HUDEP-2 (cell line): ENCODE data around the gene DEFB108B.
"Not testable (repeated sequence)": the region's sequence is repeated elsewhere in the genome, so short reads cannot be mapped to it uniquely, and the experiment has no call there.

Experiments used
- DNase-seq, 76 experiments: peaks; one replicate each; lab custom pipeline; 2025; ENCODE audit not compliant: unreplicated experiment in 76 of 76; lab: John Stamatoyannopoulos, UW

DEFB108B gene

DNA sequence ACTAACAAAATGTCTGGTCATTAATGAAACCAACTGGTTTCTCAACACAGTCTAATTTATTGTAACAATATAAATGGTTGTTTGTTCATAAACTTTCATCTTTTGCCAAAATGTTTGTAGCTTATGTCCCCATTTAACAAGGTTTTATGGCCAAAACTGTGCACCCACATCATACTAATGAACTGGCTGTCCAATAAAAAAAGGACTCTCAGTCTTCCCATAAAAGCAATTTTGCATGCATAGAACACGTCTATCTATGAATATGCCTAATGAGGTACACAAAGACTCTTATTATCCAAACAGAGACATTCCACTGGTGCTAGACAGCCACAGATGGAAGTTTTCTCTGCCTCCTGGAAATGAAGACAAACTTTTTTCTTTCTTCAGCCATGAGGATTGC, at the start of gene DEFB108B:
Gene DEFB108B (plus strand): TSS at position 390 of the 400 bp plus-strand sequence. CDS start 0 bp downstream, at position 390.
- not testable (repeated sequence) for DNase-seq

- peak in 8 of 76 experiments; percentile 11 to 88 (median 35) for DNase-seq
These were observed 46.7 kb upstream of the DEFB108B start for GRCh38 chr11:71786114-71786847.

- peak in 68 of 76 experiments; percentile 87 to 99 (median 98) for DNase-seq
These were observed 46.2 kb upstream of the DEFB108B start for GRCh38 chr11:71786848-71787097.

DNA sequence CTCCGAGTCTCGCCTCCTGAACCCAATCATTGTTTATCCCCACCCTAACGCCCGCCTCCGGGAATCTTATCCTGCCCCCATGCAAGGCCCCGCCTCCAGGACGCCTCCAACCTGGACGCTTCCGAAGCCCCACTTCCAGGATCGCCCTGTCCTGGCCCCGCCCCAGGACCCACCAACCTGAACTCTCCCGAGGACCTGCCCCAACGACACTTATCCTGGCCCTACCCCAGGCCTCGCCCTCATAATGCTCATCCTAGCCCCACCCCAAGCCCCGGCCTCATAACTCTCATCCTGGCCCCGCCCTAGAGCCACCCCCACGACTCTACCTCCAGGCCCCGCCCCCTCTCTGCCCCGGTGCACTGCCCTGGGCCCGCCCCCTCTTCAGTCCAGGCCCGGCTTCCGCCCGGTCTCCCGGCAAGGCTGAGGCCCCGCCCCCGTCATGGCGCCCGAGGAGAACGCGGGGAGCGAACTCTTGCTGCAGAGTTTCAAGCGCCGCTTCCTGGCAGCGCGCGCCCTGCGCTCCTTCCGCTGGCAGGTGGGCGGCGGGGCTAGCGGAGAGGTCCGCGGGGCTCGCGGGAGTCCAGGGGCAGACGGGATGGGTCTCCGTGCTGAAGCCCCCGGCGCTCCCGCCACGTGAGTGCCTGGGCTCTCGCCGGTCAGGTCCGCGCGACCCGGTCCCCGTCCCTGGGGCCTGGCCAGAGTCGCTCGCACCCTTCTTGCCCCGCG, 45.7 kb upstream of the DEFB108B start:
- DNase-seq = peak; percentile 66 to 99 (median 96)

DNA sequence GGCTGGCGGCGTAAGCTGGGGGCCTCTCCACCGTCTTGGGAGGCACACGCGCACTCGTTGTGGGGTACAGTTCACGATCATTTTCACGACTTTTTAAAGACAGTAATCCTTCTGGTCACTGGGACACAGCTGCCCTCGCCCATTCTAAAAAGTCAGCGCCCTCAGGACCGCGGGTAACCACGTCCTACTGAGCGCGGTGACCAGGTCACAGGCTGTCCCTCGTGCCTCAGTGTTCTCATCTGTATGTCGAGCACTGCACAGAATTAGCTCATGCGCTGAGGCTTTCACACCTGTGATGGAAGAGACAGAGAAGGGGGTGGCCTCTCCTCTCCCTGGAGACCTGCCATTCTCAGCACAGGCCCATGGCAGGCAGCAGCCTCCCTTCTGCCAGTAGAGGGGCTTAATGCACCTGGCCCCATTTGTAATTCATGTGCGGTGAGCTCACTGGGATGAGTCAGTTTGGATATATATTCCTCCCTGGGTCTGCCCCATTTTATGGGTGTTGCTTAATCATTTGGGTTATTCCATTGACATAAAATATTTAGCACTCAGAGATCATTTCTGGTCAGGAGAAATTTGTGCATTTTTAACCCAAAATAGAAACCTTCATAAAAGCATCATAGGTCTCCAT, 45.1 kb upstream of the DEFB108B start:
- peak in 27 of 76 experiments; percentile 1 to 58 (median 23) for DNase-seq

DNA sequence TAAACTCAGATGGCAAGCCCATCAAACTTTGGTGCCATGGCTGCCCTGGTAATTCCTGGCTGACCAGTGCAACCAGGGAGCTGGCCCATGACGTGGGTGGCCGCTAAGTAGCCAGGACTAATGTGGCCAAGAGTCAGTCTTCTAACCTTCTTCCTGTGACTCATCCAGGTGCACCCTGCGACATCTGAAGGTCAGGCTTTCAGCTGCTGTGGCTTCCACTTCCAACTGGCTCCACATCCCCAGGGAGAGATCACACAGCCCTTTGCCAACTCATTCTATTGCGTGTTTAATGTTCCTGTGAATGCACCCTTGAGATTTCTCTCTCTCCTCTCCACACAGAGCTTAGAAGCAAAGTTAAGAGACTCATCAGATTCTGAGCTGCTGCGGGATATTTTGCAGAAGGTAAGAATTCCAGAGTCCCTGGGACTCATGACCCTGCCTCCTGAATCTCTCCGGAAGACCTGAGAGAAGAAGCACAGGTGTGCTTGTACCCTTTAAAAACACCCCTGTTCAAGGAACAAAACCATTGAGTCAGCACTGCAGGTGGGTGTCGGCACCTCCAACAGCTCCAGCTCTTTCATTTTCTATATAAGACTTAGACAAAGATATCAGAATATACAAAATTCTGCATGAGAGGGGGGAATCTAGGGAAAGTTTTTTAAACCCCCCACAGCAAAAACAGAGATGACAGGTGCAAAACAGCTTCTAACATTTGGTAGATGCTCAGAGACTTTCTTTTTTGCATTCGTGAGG, 43.4 kb upstream of the DEFB108B start:
- DNase-seq = not testable (repeated sequence)

GRCh38 chr11:71791111-71791510, 41.9 kb upstream of the DEFB108B start:
- not testable (repeated sequence) for DNase-seq

DNA sequence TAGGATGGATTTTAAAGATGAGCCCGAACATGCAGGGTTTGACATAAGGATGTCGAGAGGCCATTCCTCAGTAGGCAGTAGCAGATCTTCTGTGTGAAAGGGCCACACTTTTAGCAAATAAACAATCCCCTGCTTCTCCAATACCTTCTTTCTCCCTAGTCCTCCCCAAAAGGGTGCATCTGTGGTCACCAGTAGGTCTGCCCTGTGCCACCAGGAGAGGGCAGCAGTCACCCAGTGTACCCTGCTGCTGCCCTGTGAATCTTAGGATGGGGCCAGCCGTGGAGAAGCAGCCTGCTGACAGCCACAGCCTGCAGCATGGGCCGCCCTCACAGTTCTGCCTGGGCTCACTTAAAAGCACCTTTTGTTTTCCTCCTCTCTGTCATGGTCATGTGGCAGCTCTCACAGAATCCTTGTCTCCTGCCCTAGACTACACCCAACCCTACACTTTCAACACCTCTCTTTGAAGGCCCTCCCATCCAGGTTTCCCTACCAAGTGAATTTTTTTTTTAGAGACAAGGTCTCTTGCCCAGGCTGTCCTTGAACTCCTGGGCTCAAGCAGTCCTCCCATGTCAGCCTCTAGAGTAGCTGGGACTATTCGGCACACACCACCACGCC, 40.3 kb upstream of the DEFB108B start:
- peak in 46 of 76 experiments; percentile 0 to 66 (median 34) for DNase-seq

DNA sequence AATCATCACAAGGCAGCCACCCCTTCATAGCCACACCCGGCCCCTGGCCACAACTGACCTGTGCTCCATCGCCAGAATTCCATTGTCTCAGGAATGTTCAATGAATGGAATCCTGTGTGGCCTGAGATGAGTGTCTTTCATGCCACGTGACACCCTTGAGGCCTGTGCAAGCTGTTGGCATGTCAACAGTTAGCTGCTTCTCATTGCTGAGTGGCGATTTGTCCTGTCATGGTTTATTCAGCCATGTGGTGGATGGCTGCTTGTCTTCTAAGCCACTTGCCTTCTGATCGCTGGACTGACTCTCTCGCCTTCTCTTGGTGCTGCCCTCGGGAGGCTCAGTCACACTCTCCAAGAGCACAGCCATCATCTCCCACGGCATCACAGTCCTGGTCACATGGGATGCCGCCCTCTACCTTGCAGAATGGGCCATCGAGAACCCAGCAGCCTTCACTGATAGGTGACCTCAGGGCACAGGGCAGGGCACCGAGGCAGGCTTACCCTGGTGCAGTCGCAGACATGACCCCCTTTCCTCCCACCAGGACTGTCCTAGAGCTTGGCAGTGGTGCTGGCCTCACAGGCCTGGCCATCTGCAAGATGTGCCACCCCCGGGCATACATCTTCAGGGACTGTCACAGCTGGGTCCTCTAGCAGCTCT, 38.5 kb upstream of the DEFB108B start:
- DNase-seq = not testable (repeated sequence)

- DNase-seq = not testable (repeated sequence)
These were observed 37.8 kb upstream of the DEFB108B start for GRCh38 chr11:71795236-71795635.

DNA sequence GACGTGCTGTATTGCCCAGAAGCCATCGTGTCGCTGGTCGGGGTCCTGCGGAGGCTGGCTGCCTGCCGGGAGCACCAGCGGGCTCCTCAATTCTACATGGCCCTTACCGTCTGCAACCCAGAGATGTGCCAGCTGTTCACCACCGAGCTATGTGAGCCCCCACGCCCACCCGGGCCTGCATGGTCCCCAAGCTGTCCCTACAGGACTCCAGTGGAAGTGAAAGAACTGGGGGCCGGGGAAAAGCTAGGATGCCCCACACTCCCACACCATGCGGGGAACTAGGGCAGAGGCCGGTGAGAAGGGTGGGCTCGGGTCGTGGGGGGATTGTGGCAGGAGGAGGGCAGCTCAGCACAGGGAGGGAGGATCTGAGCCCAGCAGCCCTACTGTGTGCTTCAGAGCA, 37.0 kb upstream of the DEFB108B start:
- not testable (repeated sequence) for DNase-seq

- not testable (repeated sequence) for DNase-seq
These were observed 36.2 kb upstream of the DEFB108B start for GRCh38 chr11:71796781-71797180.

- not testable (repeated sequence) for DNase-seq
These were observed 33.4 kb upstream of the DEFB108B start for GRCh38 chr11:71799556-71800128.

DNA sequence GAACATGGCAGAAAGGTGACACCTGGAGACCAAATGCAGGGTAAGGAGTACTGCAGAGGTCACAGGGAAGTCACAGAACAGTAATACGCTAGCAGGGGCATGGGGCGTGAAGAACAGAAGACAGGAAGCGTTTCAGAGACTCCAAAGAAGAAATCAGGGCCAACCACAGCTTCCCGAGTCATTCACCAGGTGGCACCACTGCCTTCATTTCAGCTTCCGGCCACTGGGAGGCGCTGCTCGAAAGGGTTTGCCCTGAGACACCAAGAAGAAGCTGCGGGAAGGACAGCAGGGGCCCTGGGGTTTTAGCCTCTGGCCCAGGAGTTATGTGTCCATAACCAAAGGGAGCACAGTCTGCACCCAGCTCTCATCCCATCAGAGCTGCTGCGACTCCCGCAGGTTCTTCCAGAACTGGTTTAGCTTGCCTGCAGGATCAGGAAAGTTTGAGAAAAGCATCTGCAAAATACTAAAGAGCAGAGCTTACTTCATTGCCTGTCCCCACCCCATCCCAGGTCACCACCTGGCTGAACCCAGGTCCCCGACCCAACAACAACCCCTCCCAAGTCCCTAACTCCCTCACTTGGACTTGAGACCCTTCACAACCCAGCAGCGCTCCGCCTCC, 32.6 kb upstream of the DEFB108B start:
- peak in 64 of 76 experiments; percentile 5 to 82 (median 61) for DNase-seq

GRCh38 chr11:71801026-71801425, 32.0 kb upstream of the DEFB108B start:
- not testable (repeated sequence) for DNase-seq

DNA sequence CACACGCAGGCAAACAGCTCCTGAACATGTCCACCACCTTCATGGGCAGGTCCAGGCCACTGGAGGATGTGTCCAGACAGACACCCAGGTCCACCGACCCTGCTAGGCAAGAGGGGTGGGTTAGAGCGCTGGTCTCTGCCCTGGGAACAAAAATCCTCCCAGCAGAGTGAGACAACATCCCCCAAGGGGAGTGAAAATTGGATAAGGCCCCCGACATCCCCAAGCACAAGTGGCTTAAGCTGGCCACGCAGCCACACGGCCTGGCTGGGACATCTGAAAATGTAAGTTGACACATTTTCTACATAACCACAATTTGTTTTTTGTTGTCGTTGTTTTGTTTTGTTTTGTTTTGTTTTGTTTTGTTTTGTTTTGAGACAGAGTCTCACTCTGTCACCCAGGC, 30.1 kb upstream of the DEFB108B start:
- not testable (repeated sequence) for DNase-seq

DNA sequence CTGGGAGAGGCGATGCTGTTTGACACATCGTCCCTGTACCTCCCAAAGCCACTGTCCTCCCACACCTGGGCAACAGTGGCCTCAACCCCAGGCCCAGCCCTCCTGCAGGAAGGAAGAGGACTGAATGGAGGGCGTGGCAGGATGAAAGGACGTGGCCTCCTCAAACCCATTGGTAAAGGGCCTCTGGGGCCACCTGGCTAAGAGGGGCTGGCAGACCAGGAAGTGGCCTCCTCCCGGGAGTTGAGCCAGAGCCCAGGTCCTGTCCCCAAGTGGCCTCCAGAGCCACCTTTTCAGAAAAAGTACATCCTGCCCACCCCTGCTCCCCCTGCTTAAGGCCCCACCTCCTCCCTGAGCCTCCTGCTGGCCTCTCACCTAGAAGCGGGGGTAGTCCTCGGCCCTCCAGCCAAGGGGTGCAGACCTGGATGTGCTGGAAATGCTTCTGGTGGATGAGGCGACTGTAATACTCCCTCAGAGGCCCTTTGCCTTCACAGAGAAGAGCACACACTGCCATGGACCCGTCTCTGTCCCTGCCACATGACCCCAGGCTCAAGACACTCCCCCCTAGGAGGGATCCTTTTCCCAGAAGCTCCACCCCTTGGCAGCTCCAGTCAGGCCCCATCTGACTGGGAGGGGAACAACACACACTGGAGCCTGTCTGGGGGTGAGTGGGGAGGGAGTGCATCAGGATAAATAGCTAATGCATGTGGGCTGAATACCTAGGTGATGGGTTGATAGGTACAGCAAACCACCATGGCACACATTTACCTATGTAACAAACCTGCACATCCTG, 28.6 kb upstream of the DEFB108B start:
- not testable (repeated sequence) for DNase-seq

- not testable (repeated sequence) for DNase-seq
These were observed 20.5 kb upstream of the DEFB108B start for GRCh38 chr11:71812529-71812928.
